HepG2 (cell line): ENCODE data around the gene EXOSC6. TPM values are rescaled to one million over a fixed set of nuclear protein-coding genes. Genes with fewer than 3 reads are reported as not detected.

Experiments
- BRF2 ChIP-seq: sonication (generic); formaldehyde crosslinking; IDR thresholded peaks from 2 replicates; pipeline ENCODE4 v1.8.1; 2022; ENCODE audit warnings: mild to moderate bottlenecking, missing genetic modification reagents
- DNMT1 ChIP-seq: sonication (generic); formaldehyde crosslinking; IDR thresholded peaks from 2 replicates; pipeline ENCODE4 v1.5.1; 2020; ENCODE audit warnings: mild to moderate bottlenecking, missing genetic modification reagents
- MTA3 ChIP-seq: sonication (generic); formaldehyde crosslinking; IDR thresholded peaks from 2 replicates; pipeline ENCODE4 v1.4.0; 2020; ENCODE audit warnings: missing genetic modification reagents
- MYC ChIP-seq: sonication (generic); formaldehyde crosslinking; IDR thresholded peaks from 2 replicates; pipeline ENCODE4 v1.9.0; 2021; ENCODE audit warnings: missing genetic modification reagents, borderline replicate concordance
- NR0B2 ChIP-seq: sonication (generic); formaldehyde crosslinking; IDR thresholded peaks from 2 replicates; pipeline ENCODE4 v1.4.0; 2020; ENCODE audit warnings: mild to moderate bottlenecking, missing genetic modification reagents
- PAXIP1 ChIP-seq: sonication (generic); formaldehyde crosslinking; conservative IDR thresholded peaks from 2 replicates; pipeline ENCODE4 v1.4.0; 2020; ENCODE audit warnings: mild to moderate bottlenecking, missing genetic modification reagents, moderate library complexity
- SIX1 ChIP-seq: sonication (generic); formaldehyde crosslinking; IDR thresholded peaks from 2 replicates; pipeline ENCODE4 v1.4.0; 2020; ENCODE audit warnings: missing genetic modification reagents, borderline replicate concordance
- TCF7L2 ChIP-seq: IDR thresholded peaks from 2 replicates; pipeline ENCODE4 v1.6.1; 2011; ENCODE audit warnings: mild to moderate bottlenecking, low read depth, low read length, moderate library complexity
- TEAD2 ChIP-seq: sonication (generic); formaldehyde crosslinking; IDR thresholded peaks from 2 replicates; pipeline ENCODE4 v1.9.0; 2021; ENCODE audit warnings: missing genetic modification reagents
- ZFP37 ChIP-seq: sonication (generic); formaldehyde crosslinking; IDR thresholded peaks from 2 replicates; pipeline ENCODE4 v1.4.0; 2020; ENCODE audit warnings: missing genetic modification reagents, borderline replicate concordance
- ZFYVE20 ChIP-seq: sonication (generic); formaldehyde crosslinking; IDR thresholded peaks from 2 replicates; pipeline ENCODE4 v1.8.0; 2023; ENCODE audit warnings: low read depth, mild to moderate bottlenecking, moderate library complexity, missing genetic modification reagents, borderline replicate concordance
- ZNF281 ChIP-seq: sonication (generic); formaldehyde crosslinking; IDR thresholded peaks from 2 replicates; pipeline ENCODE4 v1.4.0; 2020; ENCODE audit warnings: missing genetic modification reagents, borderline replicate concordance
- ZNF446 ChIP-seq: sonication (generic); formaldehyde crosslinking; IDR thresholded peaks from 2 replicates; pipeline ENCODE4 v1.5.0; 2020; ENCODE audit warnings: mild to moderate bottlenecking, missing genetic modification reagents
- ZNF747 ChIP-seq: sonication (generic); formaldehyde crosslinking; IDR thresholded peaks from 2 replicates; pipeline ENCODE4 v1.8.1; 2023; ENCODE audit warnings: missing genetic modification reagents, mild to moderate bottlenecking, borderline replicate concordance
- polyA plus RNA-seq, 8 experiments: library from polyadenylated mRNA; depleted of rRNA in 3 of 8; stranded (reverse) in 7 of 8; unstranded in 1 of 8; fragments of >200 nt; fragmentation: Illumina TruSeq in 4 of 8; extraction: Trizol in 4 of 8; gene quantifications; 2 replicates each; pipeline versions ENCODE4 v1.2.1 to v1.2.3, GENCODE V29; 2011 to 2016; ENCODE audit warnings: low read depth in 4 of 8, missing spikeins in 1 of 8, mixed read lengths in 1 of 8; ENCODE audit not compliant: insufficient read depth in 1 of 8
- total RNA-seq, 5 experiments: library from RNA; depleted of rRNA; stranded (reverse); fragments of >200 nt; fragmentation: Illumina TruSeq; extraction: Trizol; gene quantifications; 2 replicates each; pipeline ENCODE4 v1.2.3, GENCODE V29; 2016; ENCODE audit warnings: low read depth in 1 of 5

The EXOSC6 gene
- total and polyA plus RNA-seq, 2 of the 13 experiments (the other 11 are each of a cell fraction or from before 2014, with no cell fraction given), result 13.1 to 39.9 TPM

GRCh38 chr16:70250748-70251628 is 752 bp downstream of the EXOSC6 start (continued):
- no peak for TF ChIP-seq ZNF281
- TF ChIP-seq ZNF446 (CRISPR knock-in tag), result peak; percentile 68; the same call in 1 of the 2 replicates
- peak; percentile 83 for TF ChIP-seq MYC
- no peak for TF ChIP-seq SIX1 (CRISPR knock-in tag)
- TF ChIP-seq PAXIP1 (CRISPR knock-in tag), result peak; percentile 23; the same call in 1 of the 2 replicates
- no peak for TF ChIP-seq TCF7L2
- TF ChIP-seq MTA3 (CRISPR knock-in tag), result no peak
- TF ChIP-seq ZFYVE20, result peak; percentile 96
- TF ChIP-seq NR0B2 (CRISPR knock-in tag), result peak; percentile 95
- no peak for TF ChIP-seq BRF2 (CRISPR knock-in tag)
- TF ChIP-seq ZFP37 (CRISPR knock-in tag), result no peak; the same call in 1 of the 2 replicates
- TF ChIP-seq ZNF747 (CRISPR knock-in tag), result peak; percentile 65; the same call in 1 of the 2 replicates
- no peak; the same call in 1 of the 2 replicates for TF ChIP-seq DNMT1 (CRISPR knock-in tag)
- no peak; the same call in 1 of the 2 replicates for TF ChIP-seq TEAD2
